HG03060 (cell line): Measurements from ENCODE around the gene RPH3AL.
"Not testable (repeated sequence)": the region's sequence is repeated elsewhere in the genome, so short reads cannot be mapped to it uniquely, and the experiment has no call there.

Source experiments
- ATAC-seq: cut with Tn5 transposase; IDR thresholded peaks from one replicate; pipeline ENCODE4 v1.9.1; 2021; ENCODE audit warnings: low read depth, moderate number of reproducible peaks; ENCODE audit not compliant: unreplicated experiment

The RPH3AL gene

DNA sequence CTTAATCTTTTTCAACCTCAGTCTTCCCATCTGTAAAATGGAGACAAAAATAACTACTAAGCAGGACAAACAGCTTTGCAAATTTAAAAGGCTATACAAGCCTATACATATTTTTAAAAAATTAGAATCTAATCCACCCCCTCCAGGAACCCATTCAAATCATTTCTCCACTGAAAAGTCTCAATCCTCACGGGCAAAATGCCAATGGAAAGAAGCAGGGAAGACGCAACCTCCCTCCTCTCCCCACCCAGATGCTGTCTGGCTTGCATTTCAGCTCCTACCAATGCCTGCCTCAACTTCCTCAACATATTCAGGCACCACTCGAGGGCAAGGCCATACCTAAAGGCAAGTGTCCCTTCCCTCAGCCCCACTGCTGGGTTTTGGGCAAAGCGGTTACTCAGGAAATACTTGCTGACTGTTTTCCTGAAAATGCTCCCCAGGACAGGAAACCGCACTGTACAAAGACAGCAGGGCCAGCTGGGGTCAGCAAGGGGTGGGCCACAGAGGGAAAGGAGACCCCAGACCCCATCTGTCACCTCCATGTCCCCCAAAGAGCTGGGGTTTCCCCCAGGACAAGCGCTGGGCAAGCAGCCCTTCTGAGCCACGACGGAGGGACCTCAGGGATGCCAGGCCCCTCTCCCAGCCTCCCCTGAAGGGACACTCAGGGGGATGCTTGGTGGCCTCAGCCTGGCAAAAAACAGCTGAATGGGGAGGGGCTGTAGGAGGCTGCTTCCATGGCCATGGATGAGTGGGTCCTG is 123.5 kb downstream of the RPH3AL start:
- ATAC-seq, result no peak

DNA sequence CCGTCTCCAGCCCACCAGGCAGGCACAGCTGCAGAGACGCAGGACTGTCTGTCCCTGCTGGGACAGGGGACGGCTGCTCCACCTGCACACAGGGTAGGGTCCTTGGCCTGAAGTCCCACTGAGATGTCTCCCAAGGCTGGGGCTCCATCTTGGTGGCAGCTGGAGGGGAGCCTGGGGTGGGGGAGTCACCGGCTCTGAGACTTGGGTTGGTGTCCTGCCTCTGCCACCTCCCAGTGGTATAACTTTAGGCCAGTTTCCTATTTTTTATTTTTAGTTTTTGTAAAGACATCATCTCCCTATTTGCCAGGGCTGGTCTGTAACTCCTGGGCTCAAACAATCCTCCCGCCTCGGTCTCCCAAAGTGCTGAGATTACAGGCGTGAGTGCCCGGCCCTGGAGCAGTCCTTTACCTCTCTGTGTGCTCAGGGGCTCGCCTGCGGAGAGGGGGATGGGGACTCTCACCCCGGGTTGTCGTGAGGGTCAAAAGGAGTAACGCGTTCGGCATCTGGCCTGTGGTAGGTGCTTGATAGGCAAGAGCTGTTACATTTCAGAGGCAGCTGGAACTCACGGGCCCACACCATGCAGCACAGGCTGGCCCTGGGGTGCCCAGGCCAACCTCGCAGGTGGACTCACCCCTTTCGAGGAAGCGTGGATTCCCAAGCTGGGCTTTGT is 124.5 kb downstream of the RPH3AL start:
- no peak for ATAC-seq

DNA sequence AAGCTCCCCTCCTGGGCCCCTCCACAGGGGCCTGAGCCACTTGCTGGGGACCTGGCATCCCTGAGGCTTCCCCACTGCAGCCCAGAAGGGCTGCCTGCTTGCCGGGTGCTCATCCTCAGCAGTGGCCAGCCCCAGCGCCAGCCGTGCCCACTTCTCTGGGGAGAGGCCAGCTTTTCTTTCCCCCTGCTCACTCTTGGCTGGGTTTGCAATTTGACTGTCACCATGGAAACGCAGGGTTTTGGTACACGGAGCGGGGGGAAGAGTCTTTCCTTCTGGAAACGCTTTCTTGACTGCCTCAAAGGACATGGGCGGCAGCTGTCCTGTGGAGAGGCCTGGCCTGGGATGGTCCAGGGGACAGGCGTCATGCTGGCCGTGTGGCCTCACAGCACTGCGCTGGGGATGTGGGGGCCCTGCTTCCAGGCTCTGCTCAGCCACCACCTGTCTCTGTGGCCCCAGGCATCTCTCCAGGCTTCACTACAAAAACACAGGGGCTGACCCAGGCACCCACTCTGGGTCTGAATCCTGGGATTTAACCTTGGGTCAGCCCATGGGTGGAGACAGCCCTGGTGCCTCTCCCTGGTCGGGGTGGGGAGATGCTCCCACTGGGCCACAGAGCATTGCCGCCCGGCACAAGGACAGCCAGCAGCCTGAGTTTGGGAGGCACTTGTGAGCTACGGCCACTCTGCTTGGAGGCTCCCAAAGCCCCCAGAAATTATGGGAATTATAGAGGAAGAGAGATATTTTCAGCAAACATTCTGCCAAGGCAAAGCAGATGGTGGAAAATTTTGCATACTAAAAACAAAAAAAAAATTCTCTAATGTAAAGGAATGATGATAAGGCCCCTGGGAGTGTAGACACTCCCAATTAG is 125.3 kb downstream of the RPH3AL start:
- ATAC-seq, result no peak

DNA sequence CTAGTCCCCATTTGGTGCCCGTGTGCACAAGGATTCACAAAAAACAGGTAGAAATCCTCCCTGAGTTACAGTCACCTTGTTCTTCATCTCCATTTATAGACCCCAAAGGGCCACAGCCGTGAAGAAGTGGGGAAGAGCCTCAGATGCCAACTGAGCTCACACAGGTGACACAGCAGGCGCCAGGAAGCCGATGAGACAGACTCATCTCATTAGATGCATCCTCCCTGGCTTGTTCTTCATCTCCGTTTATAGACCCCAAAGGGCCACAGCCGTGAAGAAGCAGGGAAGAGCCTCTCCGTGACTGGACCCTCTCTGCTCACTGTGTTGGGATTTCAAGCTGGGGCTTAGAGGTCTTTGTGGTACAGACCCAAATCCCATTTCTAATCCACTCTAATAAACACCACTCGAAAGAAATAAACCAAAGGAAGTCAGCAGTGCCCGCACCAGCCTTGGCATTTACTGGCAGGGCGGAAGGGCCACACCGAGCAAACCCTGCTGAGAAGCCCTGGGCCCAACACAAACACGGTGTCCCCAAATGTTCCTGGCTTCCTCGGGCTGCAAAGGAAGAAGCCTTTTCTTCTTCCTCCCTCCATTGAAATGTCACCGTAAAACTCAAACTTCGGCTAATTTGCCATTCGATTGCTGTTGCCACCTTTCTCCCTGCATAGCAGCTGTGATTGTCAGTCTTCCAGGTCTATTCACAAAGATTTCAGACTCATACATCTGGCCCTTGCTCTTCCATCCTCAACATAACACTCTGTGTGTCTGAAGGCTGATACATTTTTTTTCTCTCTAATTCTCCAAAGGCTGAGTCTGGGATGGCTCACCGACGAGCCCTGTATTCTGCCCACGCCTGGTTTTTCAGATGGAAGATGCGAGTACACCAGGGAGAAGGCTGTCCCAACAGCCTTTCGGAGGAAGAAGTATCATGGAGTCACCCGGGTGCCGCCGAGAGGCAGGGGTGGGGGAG is 126.2 kb downstream of the RPH3AL start:
- ATAC-seq, result no peak

DNA sequence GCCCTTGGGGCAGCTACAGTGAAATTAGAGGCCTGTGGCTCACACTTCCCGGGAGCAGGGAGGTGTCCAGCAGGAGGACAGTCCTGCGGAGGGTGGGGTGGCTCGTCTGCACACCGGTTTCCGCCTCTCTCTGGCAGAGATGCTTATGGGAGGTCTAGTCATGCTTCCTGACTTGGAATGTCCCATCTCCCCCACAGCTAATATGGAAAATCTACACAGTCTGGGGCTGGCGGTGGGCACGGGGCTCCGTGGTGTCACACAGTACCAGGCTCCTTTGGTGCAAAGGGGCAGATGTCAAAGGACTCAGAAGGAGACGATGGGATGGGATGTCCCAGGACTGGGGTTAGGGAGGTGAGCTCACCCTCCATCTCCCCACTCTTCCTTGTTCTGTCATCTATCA is 127.1 kb downstream of the RPH3AL start:
- ATAC-seq, result no peak

DNA sequence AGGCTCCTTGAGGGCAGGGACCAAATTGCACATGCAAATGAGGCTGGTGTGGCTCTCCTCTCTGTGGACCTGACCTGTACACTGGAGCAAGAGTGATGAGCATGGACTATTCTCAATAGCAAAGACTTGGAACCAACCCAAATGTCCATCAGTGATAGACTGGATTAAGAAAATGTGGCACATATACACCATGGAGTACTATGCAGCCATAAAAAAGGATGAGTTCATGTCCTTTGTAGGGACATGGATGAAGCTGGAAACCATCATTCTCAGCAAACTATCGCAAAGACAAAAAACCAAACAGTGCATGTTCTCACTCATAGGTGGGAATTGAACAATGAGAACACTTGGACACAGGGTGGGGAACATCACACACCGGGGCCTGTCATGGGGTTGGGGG is 128.0 kb downstream of the RPH3AL start:
- ATAC-seq, result not testable (repeated sequence)

DNA sequence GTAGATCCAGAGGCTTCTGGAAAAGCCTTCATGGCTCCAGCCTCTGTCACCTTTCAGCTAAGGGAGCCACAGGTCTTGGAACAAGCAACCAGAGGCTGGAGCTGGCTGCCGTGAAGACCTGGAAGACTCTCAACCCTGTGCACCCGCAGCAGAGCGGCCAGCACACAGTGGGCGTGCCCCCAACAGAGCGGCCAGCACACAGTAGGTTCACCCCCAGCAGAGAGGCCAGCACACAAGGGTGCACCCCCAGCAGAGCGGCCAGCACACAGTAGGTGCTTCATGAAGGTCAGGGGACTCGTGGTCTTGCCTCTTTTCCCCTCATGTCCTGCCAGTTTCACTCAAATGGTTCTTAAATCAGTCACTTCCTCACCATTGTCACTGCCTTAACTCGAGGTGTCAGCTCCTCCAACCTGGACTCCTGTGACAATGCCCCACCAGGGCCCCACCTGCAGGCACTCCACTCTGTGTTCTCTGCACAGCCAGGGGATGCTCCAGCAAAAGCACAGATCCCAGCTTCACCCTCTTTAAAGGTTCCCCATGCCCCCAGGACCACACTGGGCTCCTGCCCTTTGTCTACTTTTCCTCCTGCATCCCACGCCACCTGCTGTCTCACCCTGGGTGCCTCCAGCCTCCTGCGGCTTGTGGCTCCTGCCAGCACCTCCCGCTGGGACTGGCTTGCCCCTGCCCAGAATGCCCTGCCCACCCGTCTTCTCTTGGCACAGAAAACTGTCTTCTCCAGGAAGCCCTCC is 128.7 kb downstream of the RPH3AL start:
- ATAC-seq, result no peak

DNA sequence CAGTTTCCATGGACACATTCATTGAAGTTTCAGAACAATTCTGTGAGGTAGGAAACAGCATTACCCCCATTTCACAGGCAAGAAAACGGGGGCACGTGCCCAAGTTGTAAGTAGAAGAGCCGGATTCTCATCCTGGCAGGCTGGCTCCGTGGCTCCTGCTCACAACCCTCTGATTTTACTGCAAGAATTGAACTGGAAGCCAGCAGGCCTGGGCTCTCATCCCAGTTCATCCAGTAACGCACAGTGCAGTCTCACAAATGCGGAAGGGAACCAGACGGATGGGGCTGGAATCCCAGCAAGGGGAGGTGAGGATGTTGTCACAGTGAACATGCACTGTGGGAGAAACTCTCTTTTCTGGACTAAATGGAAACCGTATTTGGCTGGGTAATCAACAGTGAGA is 130.4 kb downstream of the RPH3AL start:
- ATAC-seq, result no peak

DNA sequence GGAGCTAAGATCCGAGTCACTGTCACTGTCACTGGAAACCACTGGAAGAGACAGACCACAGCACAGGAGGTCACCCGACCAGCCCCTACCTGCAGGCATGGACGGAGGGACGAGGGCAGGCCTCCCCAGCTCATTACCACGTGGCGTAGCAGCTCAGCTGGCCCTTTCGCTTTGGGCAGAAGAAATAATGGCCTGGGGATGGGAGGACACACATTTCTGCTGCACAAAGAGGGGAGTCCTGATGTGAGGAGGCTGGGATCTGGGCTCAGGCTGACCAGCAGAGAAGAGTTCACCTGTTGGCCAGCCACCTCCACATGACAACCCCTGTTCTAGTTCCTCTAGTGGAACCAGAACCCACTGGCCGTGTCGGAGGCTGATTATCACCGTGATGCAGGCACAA is 132.9 kb downstream of the RPH3AL start:
- ATAC-seq, result no peak

DNA sequence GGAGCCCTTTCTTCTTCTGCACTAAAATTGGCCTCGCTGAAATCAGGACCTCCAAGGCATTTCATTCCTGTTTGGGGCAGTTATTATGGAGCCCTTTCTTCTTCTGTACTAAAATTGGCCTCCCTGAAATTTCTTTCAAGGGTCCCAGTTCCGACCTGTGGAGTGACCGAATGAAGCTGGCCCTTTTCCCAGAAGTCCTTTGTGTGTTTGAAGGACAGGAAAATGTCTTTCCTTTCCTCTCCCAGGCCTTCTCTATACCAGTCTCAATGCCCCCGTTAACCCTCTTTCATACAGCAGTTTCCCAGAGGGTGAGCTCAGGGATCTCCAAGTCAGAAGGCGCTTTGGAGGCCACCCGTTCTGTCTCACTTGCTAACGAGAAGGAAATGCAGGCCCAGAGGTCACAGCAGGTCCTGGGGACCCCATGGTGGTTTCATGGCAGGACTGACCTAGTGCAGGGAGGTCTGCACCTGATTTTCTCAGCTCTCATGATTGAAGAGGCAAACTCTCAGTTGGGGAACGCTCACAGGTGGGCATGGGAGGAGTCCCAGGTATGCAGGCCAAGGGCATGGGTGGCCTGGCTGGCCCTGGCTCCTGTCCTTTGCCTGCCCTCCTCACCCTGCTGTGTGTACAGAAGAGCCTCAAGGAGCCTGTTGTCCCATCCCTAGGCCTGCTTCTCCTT is 134.0 kb downstream of the RPH3AL start:
- ATAC-seq, result no peak

DNA sequence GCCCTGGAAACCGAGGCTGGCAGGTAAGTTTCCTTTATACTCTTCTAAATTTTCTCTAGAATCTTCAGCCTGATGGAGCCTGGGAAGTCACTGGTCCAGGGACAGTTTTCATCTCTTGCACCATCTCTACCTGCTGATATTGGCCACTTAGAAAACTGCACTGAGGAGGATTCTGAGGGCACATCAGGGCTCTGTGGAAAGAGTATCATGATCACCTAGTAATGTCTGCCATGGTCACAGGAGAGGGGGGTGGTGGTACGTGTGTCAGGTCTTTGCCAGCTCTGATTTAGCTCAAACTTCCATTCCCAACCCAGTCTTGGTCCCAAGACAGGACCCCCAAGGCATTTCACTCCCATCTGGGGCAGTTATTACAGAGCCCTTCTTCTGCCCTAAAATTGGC is 136.0 kb downstream of the RPH3AL start:
- no peak for ATAC-seq

DNA sequence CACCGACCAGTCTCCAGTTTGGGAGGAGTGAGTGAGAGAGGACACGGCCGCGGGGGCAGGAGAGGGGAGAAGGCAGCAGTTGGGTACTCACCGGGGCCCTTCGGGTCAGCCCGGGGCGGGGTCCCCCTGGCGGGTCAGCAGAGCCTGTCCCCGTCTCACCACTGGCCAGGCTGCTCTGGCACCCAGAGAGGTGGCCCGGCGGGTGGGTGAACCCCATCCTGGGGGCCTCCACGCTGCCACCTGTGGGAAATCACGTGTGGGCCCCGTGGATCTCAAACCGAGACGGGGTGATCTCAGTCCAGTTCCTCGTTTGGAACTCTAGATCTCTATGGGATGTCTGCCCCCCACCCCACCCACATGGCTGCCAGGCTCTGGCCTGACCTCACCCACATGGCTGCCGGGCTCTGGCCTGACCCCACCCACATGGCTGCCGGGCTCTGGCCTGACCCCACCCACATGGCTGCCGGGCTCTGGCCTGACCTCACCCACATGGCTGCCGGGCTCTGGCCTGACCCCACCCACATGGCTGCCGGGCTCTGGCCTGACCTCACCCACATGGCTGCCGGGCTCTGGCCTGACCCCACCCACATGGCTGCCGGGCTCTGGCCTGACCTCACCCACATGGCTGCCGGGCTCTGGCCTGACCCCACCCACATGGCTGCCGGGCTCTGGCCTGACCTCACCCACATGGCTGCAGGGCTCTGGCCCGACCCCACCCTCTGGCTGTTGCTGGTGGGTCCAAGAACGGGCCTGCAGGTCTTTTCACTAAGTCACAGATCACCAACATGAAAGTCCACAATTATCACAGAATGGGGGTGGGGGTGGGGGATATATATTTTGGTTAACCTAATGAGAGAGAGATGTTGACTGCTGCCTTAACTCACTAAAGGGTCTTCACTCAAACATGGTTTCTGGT is 136.8 kb downstream of the RPH3AL start:
- not testable (repeated sequence) for ATAC-seq

DNA sequence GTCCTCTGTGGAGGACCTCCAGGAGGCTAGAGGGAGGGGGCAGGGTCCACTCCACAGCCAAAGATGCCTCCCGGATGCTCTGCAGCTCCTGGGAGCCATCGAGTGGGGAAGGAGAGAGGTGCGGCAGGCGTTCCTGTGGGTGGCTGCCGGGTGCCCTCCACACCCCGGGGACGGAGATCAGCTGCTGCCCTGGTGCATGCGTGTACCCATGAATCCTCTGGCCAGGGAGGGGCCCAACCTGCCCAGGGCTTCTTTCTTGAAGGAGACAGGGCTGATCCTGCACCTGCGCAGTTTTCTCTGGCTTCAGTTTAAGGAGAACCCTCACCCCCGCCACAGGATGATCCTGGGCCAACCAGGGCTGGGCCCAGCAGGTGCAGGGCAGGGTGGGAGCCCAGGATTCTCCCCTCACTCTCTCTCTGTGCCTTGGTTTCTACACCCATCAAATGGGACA is 137.7 kb downstream of the RPH3AL start:
- ATAC-seq, result no peak

DNA sequence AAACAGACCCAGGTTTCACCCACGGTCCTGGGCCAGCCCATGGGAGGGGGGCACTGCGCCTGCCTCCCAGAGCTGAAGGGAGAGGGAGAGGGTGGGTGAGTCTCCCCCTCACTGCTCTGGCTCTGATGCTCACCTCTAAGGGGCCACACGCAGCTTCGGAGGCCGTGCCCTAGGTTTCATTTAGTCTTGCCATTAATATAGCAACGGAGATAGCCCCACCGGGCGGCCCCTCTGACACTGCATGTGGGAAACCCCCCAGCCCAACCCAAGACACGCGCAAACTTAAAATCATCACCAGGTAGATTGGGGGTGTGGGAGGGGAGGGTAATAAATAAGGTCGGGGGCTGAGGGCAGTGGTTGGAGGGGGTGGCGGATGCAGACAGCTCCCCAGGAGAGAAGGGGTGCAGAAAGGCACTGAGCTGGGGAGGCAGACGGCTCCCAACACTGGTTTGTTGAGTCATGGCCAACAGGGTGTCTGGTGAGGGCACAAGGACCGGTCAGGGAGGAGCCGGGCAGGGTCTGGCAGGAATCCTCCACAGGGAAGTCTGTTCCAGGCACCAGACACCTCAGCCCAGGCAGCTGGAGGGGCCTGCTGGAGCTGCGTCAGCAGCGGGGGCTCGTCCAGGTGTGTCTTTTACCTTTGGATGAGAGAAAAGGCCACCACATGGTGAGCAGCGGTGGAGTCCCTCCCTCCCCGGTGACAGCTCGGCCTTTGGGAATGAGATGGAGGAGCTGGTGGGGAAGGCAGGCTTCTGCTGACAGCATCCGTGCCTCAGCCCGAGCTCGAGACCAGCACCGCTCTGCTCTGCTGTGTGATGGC is 139.1 kb downstream of the RPH3AL start:
- no peak for ATAC-seq

DNA sequence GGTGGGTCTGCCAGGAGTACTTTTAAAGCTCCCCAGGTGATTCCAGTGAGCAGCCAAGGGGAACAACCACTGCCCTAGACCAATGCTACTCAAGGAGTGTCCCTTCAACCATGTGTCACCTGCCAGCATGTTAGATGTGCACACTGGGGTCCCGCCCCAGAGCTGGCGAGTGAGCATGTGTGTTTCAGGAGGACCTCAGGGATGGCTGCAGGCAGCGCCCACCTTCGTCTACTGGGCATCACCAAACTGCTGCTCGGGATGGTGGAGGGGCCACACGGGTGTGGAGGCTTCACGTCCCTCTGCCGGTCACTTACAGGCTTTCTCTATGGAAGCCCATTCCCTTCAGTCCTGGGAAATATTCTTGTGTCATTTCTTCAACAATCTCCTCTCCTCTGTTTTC is 142.2 kb downstream of the RPH3AL start:
- ATAC-seq, result no peak

DNA sequence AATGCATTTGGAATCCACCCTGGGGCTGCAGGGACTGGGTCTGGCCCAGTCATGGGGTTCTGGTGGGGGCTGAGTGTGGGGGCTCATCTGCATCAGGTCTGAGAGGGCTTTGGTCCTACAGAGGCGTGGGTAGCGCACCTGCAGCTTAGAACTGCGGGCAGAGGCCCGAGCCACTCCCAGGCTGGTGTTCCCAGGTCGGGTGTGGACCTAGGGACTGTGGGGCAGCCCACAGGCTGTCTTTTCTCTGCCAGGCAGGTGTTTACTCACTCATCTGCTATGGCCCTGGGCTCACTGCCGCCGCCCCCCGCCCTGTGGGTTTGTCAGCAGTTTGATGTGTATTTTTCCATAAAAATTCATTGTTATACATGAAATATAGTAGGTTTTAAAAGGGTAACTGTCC is 144.2 kb downstream of the RPH3AL start:
- ATAC-seq, result no peak

DNA sequence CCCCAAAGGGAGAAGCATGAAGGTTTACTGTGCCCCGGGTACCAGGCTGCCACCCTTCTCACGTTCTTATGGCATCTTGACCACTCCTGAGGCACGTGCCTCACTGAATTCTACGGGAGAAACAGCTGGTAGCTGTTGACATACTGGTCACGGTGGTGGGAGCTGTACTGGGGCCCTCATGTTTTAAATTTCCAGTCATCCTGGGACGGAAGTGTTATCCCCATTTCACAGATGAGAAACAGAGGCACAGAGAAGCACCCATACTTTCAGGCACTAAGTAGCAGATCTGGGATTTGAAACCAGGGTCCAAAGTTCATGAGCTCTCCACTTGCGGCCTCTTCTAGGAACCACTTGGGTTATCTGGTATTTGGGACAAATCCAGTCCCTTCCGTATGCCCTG is 144.8 kb downstream of the RPH3AL start:
- ATAC-seq, result no peak
